Measurements from ENCODE around the gene METTL6.
"Not testable (repeated sequence)": the region's sequence is repeated elsewhere in the genome, so short reads cannot be mapped to it uniquely, and the experiment has no call there.

Gene METTL6

GRCh38 chr3:15427182-15427880, at the start of gene METTL6, which contains the start of gene EAF1:
Gene METTL6, minus strand, starts transcription at chr3:15427544. Its CDS starts 1,033 bp downstream, at chr3:15426511.
Gene EAF1, plus strand, starts transcription at chr3:15427598. Its CDS starts 182 bp downstream, at chr3:15427780.
- DNase-seq (ENCODE audit: low read depth), result peak; percentile 70

GRCh38 chr3:15476378-15476777, 49.0 kb upstream of the METTL6 start:
- peak; percentile 37 for DNase-seq (ENCODE audit: low read depth)

GRCh38 chr3:15475161-15475560, 47.8 kb upstream of the METTL6 start:
- no peak for DNase-seq (ENCODE audit: low read depth)

- no peak for DNase-seq (ENCODE audit: low read depth)
Measured at GRCh38 chr3:15471861-15472260, 44.5 kb upstream of the METTL6 start.

GRCh38 chr3:15470849-15471248, 43.5 kb upstream of the METTL6 start:
- no peak for DNase-seq (ENCODE audit: low read depth)

- DNase-seq (ENCODE audit: low read depth), result no peak
Measured at GRCh38 chr3:15470261-15470660, 42.9 kb upstream of the METTL6 start.

GRCh38 chr3:15467227-15468181, 40.2 kb upstream of the METTL6 start:
- DNase-seq (ENCODE audit: low read depth), result no peak

GRCh38 chr3:15465876-15466585, 38.7 kb upstream of the METTL6 start:
- DNase-seq (ENCODE audit: low read depth), result no peak

GRCh38 chr3:15462451-15462850, 35.1 kb upstream of the METTL6 start:
- DNase-seq (ENCODE audit: low read depth), result no peak

GRCh38 chr3:15460891-15461531, 33.7 kb upstream of the METTL6 start:
- no peak for DNase-seq (ENCODE audit: low read depth)

GRCh38 chr3:15458212-15458780, 31.0 kb upstream of the METTL6 start:
- DNase-seq (ENCODE audit: low read depth), result no peak

- DNase-seq (ENCODE audit: low read depth), result not testable (repeated sequence)
Measured at GRCh38 chr3:15456915-15457314, 29.6 kb upstream of the METTL6 start.

- DNase-seq (ENCODE audit: low read depth), result no peak
Measured at GRCh38 chr3:15456321-15456720, 29.0 kb upstream of the METTL6 start.

GRCh38 chr3:15455756-15456155, 28.4 kb upstream of the METTL6 start:
- no peak for DNase-seq (ENCODE audit: low read depth)

GRCh38 chr3:15454965-15455364, 27.6 kb upstream of the METTL6 start:
- DNase-seq (ENCODE audit: low read depth), result no peak

- DNase-seq (ENCODE audit: low read depth), result no peak
Measured at GRCh38 chr3:15453991-15454625, 26.8 kb upstream of the METTL6 start.

- no peak for DNase-seq (ENCODE audit: low read depth)
Measured at GRCh38 chr3:15453501-15453900, 26.2 kb upstream of the METTL6 start.

- DNase-seq (ENCODE audit: low read depth), result no peak
Measured at GRCh38 chr3:15452961-15453360, 25.6 kb upstream of the METTL6 start.

- DNase-seq (ENCODE audit: low read depth), result no peak
Measured at GRCh38 chr3:15452156-15452555, 24.8 kb upstream of the METTL6 start.

- no peak for DNase-seq (ENCODE audit: low read depth)
Measured at GRCh38 chr3:15451216-15452113, 24.1 kb upstream of the METTL6 start.

Measured in iris pigment epithelial cell (primary cell).